Measurements from ENCODE around the gene RGR. TPM values are rescaled to one million over a fixed set of nuclear protein-coding genes. Genes with fewer than 3 reads are reported as not detected.

RGR gene
- total RNA-seq, 1 experiment from 2014 or later, result not detected

- BruUV-seq (replicated peaks), result no TSS peak
- intact Hi-C loops (cut with micrococcal nuclease; ENCODE audit: unreplicated experiment), result no loop called here
- no peaks in the 10 kb centered on the region for H3K4me1 Mint-ChIP-seq (ENCODE audit: low read depth, unreplicated experiment)
- DNase-seq, result no peak
- CTCF ChIA-PET, result no interaction called here
- no peak for TF ChIP-seq CTCF (IDR thresholded peaks at IDR 0.05; ENCODE audit: unreplicated experiment)
- no peak overlapping the region for H3K4me3 Mint-ChIP-seq (ENCODE audit: low read depth, unreplicated experiment)
- H3K27ac Mint-ChIP-seq (ENCODE audit: unreplicated experiment), result no peak overlapping the region
- peaks cover 35% of the 10 kb centered on the region for H3K27me3 Mint-ChIP-seq (ENCODE audit: unreplicated experiment)
- no peaks in the 10 kb centered on the region for H3K9me3 Mint-ChIP-seq (ENCODE audit: low read depth, unreplicated experiment)
- no peaks in the 10 kb centered on the region for H3K36me3 Mint-ChIP-seq (ENCODE audit: insufficient read depth, unreplicated experiment)
Measured at GRCh38 chr10:84233940-84234339, 10.9 kb upstream of the RGR start.

- TF ChIP-seq CTCF (IDR thresholded peaks at IDR 0.05; ENCODE audit: unreplicated experiment), result no peak
- Mint-ChIP-seq H3K36me3 (ENCODE audit: insufficient read depth, unreplicated experiment) (no peaks in the 10 kb centered on the region), H3K4me1 (ENCODE audit: low read depth, unreplicated experiment) (no peaks in the 10 kb centered on the region), H3K9me3 (ENCODE audit: low read depth, unreplicated experiment) (no peaks in the 10 kb centered on the region), H3K27ac (ENCODE audit: unreplicated experiment) (no peak overlapping the region), H3K4me3 (ENCODE audit: low read depth, unreplicated experiment) (no peak overlapping the region), H3K27me3 (ENCODE audit: unreplicated experiment) (peaks cover 35% of the 10 kb centered on the region)
- intact Hi-C loops (cut with micrococcal nuclease; ENCODE audit: unreplicated experiment), result no loop called here
- no peak for DNase-seq
- no TSS peak for BruUV-seq (replicated peaks)
- CTCF ChIA-PET, result no interaction called here
Measured at GRCh38 chr10:84234479-84234878, 10.4 kb upstream of the RGR start.

GRCh38 chr10:84235096-84235495 is 9.8 kb upstream of the RGR start:
- BruUV-seq (replicated peaks), result no TSS peak
- intact Hi-C loops (cut with micrococcal nuclease; ENCODE audit: unreplicated experiment), result no loop called here
- Mint-ChIP-seq H3K9me3 (ENCODE audit: low read depth, unreplicated experiment) (no peaks in the 10 kb centered on the region), H3K27me3 (ENCODE audit: unreplicated experiment) (peaks cover 35% of the 10 kb centered on the region), H3K27ac (ENCODE audit: unreplicated experiment) (no peak overlapping the region), H3K36me3 (ENCODE audit: insufficient read depth, unreplicated experiment) (no peaks in the 10 kb centered on the region), H3K4me3 (ENCODE audit: low read depth, unreplicated experiment) (no peak overlapping the region), H3K4me1 (ENCODE audit: low read depth, unreplicated experiment) (no peaks in the 10 kb centered on the region)
- DNase-seq, result no peak
- TF ChIP-seq CTCF (IDR thresholded peaks at IDR 0.05; ENCODE audit: unreplicated experiment), result no peak
- CTCF ChIA-PET, result no interaction called here

- peaks cover 31% of the 10 kb centered on the region for H3K27me3 Mint-ChIP-seq (ENCODE audit: unreplicated experiment)
- H3K4me1 Mint-ChIP-seq (ENCODE audit: low read depth, unreplicated experiment), result no peaks in the 10 kb centered on the region
- BruUV-seq (replicated peaks), result no TSS peak
- TF ChIP-seq CTCF (IDR thresholded peaks at IDR 0.05; ENCODE audit: unreplicated experiment), result no peak
- intact Hi-C loops (cut with micrococcal nuclease; ENCODE audit: unreplicated experiment), result no loop called here
- H3K36me3 Mint-ChIP-seq (ENCODE audit: insufficient read depth, unreplicated experiment), result no peaks in the 10 kb centered on the region
- H3K9me3 Mint-ChIP-seq (ENCODE audit: low read depth, unreplicated experiment), result no peaks in the 10 kb centered on the region
- DNase-seq, result no peak
- no peak overlapping the region for H3K4me3 Mint-ChIP-seq (ENCODE audit: low read depth, unreplicated experiment)
- CTCF ChIA-PET, result no interaction called here
- H3K27ac Mint-ChIP-seq (ENCODE audit: unreplicated experiment), result no peak overlapping the region
Measured at GRCh38 chr10:84236807-84237198, 8.1 kb upstream of the RGR start.

Data from Calu3 (cell line).